SHP77 (cell line): Measurements from ENCODE around the gene DCK.

Source experiments
- DNase-seq, 2 experiments: peaks; one replicate each; lab custom pipeline; 2025; lab: John Stamatoyannopoulos, UW

DCK gene

GRCh38 chr4:71063711-71064110, 70.3 kb downstream of the DCK start:
- DNase-seq = no peak

- DNase-seq = no peak
Observed at GRCh38 chr4:71064521-71064920, 71.1 kb downstream of the DCK start.

DNA sequence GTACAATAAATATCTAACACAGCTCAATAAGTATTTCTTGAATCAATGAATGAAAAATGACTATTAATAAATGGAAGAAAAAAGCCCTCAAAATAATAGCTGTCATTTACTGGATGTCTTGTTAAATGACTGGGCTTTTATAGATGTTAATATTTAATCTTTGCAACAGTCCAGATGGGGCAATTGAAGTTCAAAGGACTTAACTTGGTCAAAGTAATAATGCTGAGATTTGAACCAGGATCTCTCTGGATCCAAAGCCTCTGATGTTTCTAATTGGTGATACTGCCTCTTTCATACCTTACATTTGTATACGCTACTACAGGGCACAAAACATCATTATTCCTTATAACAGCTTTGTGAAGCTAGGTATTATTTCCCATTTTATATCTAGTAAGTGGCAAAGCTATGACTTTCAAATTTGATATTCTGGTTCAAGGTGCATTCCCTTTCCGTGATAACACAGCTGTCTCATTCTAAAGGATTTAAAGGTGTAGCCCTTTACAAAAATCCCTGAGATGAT, 72.6 kb downstream of the DCK start:
- no peak for DNase-seq

GRCh38 chr4:71066737-71067716, 73.6 kb downstream of the DCK start:
- no peak for DNase-seq

GRCh38 chr4:71069063-71069462, 75.6 kb downstream of the DCK start:
- DNase-seq = no peak

GRCh38 chr4:71070015-71070414, 76.6 kb downstream of the DCK start:
- DNase-seq = no peak

DNA sequence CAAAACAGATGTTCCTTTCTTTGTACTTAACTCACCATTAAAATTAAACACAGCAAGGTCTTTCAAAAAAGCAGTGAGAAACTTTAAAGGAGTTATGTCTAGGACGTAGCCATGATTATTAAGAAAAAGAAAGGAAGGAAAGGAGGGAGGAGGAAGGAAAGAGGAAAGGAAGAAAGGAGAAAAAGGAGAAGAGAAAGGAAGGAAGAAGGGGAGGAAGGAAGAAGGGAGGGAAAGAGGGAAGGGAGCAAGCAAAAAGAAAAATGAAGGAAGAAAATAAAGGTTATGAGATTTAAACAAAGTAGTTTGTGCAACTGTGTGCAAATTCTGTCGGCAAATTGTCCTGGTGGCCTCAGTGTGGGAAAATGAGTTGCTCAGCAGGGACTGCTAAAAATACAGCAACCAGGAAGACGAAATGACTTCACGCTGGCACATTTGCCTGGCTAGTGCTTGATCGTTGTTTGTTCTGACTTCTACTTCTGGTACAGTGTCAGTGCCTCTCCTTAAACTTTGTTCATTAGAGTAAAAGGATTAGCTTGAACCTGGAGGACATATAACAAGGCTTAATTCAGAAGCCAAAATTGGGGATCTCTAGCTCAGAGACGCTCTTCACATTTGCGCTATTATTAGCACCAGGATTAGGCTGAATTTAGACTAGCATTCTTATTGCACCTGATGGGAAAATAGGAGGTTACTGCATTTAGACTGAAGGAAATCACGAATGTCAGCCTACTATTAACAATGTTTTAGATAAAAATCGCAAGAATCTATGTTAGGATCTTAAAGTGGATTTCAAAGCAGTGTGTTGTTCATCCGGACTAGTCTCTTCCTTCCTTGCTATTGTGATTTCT, 81.2 kb downstream of the DCK start:
- no peak for DNase-seq
